K562 (cell line): ENCODE results near the gene KCNJ10. TPM values are rescaled to one million over a fixed set of nuclear protein-coding genes. Genes with fewer than 3 reads are reported as not detected.

ENCODE experiments used
- ATAC-seq: fragments of 200-7000 bp; cut with Tn5 transposase; 3 replicates; pipeline ENCODE4 v1.9.1; 2020; ENCODE audit warnings: moderate library complexity
- BruUV-seq: library from RNA; stranded (reverse); fragments of 400-500 nt; replicated peaks from 2 replicates; lab custom pipeline; 2021; lab: Mats Ljungman, UMichigan
- CTCF ChIA-PET: fragments of 300-600 bp; formaldehyde crosslinking; extraction: SDS; loops from one replicate; lab custom pipeline; 2021; ENCODE audit warnings: low intra/inter-chr PET ratio; lab: Yijun Ruan, JAX
- POLR2A ChIA-PET: fragments of 300-600, 350-650 bp; sonication (Branson Sonifier 250); formaldehyde crosslinking; extraction: SDS; loops from one replicate; lab custom pipeline; 2021; ENCODE audit warnings: antibody characterized with exemption, inconsistent platforms; lab: Yijun Ruan, JAX
- DNase-seq, 4 experiments: peaks; one replicate each; pipeline versions ENCODE4 v3.0.0 to v3.0.0-alpha.2; 2011 to 2018; ENCODE audit warnings: low spot score in 3 of 4, mixed read lengths in 3 of 4; ENCODE audit errors: extremely low read depth in 1 of 4
- FAIRE-seq: peaks from 2 replicates; lab custom pipeline; 2011; peaks lifted over from hg19 to GRCh38; lab: Jason Lieb, UNC
- H2AFZ ChIP-seq: 2 replicates; pipeline ENCODE4 v1.6.0; 2011; ENCODE audit warnings: low read depth, low read length, control low read depth, inconsistent platforms
- H3K27ac ChIP-seq: fragments of 200-600 bp; 3 replicates; pipeline ENCODE4 v1.8.0; 2011; ENCODE audit warnings: low read depth, mild to moderate bottlenecking, control low read depth, inconsistent platforms, low read length, moderate library complexity, mixed read lengths; ENCODE audit errors: extremely low read depth
- H3K27me3 ChIP-seq, 2 experiments: fragments of 300-600 bp in 1 of 2; 2 replicates in 1 of 2; 3 replicates in 1 of 2; pipeline versions ENCODE4 v1.6.0 to v1.8.0; 2011; ENCODE audit warnings: inconsistent platforms in 2 of 2, low read length in 2 of 2, mild to moderate bottlenecking in 1 of 2, mixed read lengths in 1 of 2, moderate library complexity in 1 of 2; ENCODE audit not compliant: control insufficient read depth in 2 of 2, insufficient read depth in 2 of 2
- H3K36me3 ChIP-seq: fragments of 300-600 bp; 3 replicates; pipeline ENCODE4 v1.8.0; 2011; ENCODE audit warnings: mild to moderate bottlenecking, low read length, inconsistent platforms; ENCODE audit not compliant: control insufficient read depth, insufficient read depth
- H3K4me1 ChIP-seq, 2 experiments: fragments of 200-600 bp in 1 of 2; replicated peaks in 1 of 2; 2 replicates in 1 of 2; 3 replicates in 1 of 2; pipeline versions ENCODE4 v1.5.1 to v1.8.0; 2011; ENCODE audit warnings: inconsistent platforms in 2 of 2, low read length in 2 of 2, mild to moderate bottlenecking in 1 of 2, mixed read lengths in 1 of 2, moderate library complexity in 1 of 2; ENCODE audit not compliant: control insufficient read depth in 2 of 2, insufficient read depth in 2 of 2
- H3K4me2 ChIP-seq: 2 replicates; pipeline ENCODE4 v1.6.1; 2011; ENCODE audit warnings: low read length, control low read depth, inconsistent platforms, mixed read lengths; ENCODE audit not compliant: insufficient read depth
- H3K4me3 ChIP-seq: fragments of 200-600 bp; sonication (generic), shearing (Covaris generic); 2 replicates; pipeline ENCODE4 v1.5.1; 2016; ENCODE audit warnings: control low read depth, inconsistent platforms
- H3K79me2 ChIP-seq: fragments of 200-600 bp; 3 replicates; pipeline ENCODE4 v1.8.0; 2011; ENCODE audit warnings: low read length, inconsistent platforms; ENCODE audit not compliant: control insufficient read depth, insufficient read depth
- H3K9ac ChIP-seq, 2 experiments: 2 replicates each; pipeline versions ENCODE4 v1.6.0 to v1.6.1; 2011; ENCODE audit warnings: low read depth in 2 of 2, low read length in 2 of 2, control low read depth in 1 of 2, inconsistent platforms in 1 of 2, mild to moderate bottlenecking in 1 of 2, mixed read lengths in 1 of 2; ENCODE audit not compliant: insufficient read depth in 1 of 2
- H3K9me1 ChIP-seq: one replicate; pipeline ENCODE4 v1.6.0; 2011; ENCODE audit warnings: inconsistent platforms, mild to moderate bottlenecking, low read length, moderate library complexity; ENCODE audit not compliant: control insufficient read depth, insufficient read depth
- H3K9me3 ChIP-seq: replicated peaks from 2 replicates; pipeline ENCODE4 v1.5.1; 2011; ENCODE audit warnings: low read depth, low read length, inconsistent platforms; ENCODE audit not compliant: control insufficient read depth, insufficient read depth
- H4K20me1 ChIP-seq: replicated peaks from 2 replicates; pipeline ENCODE4 v1.6.1; 2011; ENCODE audit warnings: low read length, inconsistent platforms, mixed read lengths; ENCODE audit not compliant: control insufficient read depth, insufficient read depth
- MAFG ChIP-seq: fragments of 450-650 bp; conservative IDR thresholded peaks from 2 replicates; pipeline ENCODE4 v1.6.1; 2016; ENCODE audit warnings: missing genetic modification characterization, missing compliant biosample characterization
- POLR2B ChIP-seq: fragments of 450-650 bp; IDR thresholded peaks from 2 replicates; pipeline ENCODE4 v1.6.1; 2018; ENCODE audit warnings: low read depth; ENCODE audit not compliant: partially characterized antibody
- SMARCC2 ChIP-seq: fragments of 450-650 bp; IDR thresholded peaks from 2 replicates; pipeline ENCODE4 v1.6.1; 2017; ENCODE audit warnings: antibody characterized with exemption, moderate library complexity, mild to moderate bottlenecking, low read depth
- YY1 ChIP-seq, 3 experiments: IDR thresholded peaks; 2 replicates each; pipeline ENCODE4 v1.6.1; 2011; ENCODE audit warnings: low read length in 2 of 3, mild to moderate bottlenecking in 2 of 3, moderate library complexity in 2 of 3, borderline replicate concordance in 1 of 3, control low read depth in 1 of 3, low read depth in 1 of 3; ENCODE audit not compliant: insufficient read depth in 3 of 3, insufficient replicate concordance in 2 of 3, control insufficient read depth in 1 of 3, insufficient read length in 1 of 3; ENCODE audit errors: extremely low read depth in 1 of 3
- WGBS: fragments of 100-300 bp; shearing (Covaris generic); methylation state at CpG from one replicate; pipeline ENCODE4 v1.1.6; 2016; ENCODE audit warnings: low coverage, mixed read lengths; ENCODE audit not compliant: insufficient coverage; ENCODE audit errors: missing lambda C conversion rate; 5-methylcytosine and 5-hydroxymethylcytosine counted together
- in situ Hi-C: fragments of 300-500 bp; cut with MboI; formaldehyde crosslinking; loops from 4 replicates; pipeline ENCODE4 v1.15.0; 2018; ENCODE audit warnings: inconsistent platforms, mixed read lengths
- intact Hi-C: fragments of 100-400 bp; cut with micrococcal nuclease; formaldehyde crosslinking; loops from 2 replicates; pipeline ENCODE4 v1.14.2; 2022
- polyA plus RNA-seq, 8 experiments: library from polyadenylated mRNA; depleted of rRNA in 4 of 8; stranded (reverse) in 5 of 8; unstranded in 3 of 8; fragments of >200 nt; fragmentation: Nextera tagmentation in 2 of 8; fragmentation: Illumina TruSeq in 1 of 8; extraction: Ambion mirVana in 2 of 8; extraction: Trizol in 1 of 8; gene quantifications; 2 replicates each; pipeline versions ENCODE4 v1.2.1 to v1.2.3, GENCODE V29; 2011 to 2014; ENCODE audit warnings: inconsistent platforms in 1 of 8, missing spikeins in 1 of 8
- total RNA-seq, 7 experiments: library from RNA; depleted of rRNA in 6 of 7; stranded (reverse); fragments of >200 nt in 6 of 7; fragmentation: Illumina TruSeq in 2 of 7; extraction: Trizol in 2 of 7; gene quantifications; 2 replicates each; pipeline versions ENCODE4 v1.2.1 to v1.2.3, GENCODE V29; 2011 to 2021; ENCODE audit warnings: low replicate concordance in 1 of 7
- TF ChIP-seq, protein P1 (sequence below): sonication (generic); formaldehyde crosslinking; IDR thresholded peaks from 2 replicates; pipeline ENCODE4 v1.8.0; 2022; ENCODE audit warnings: mild to moderate bottlenecking, missing genetic modification reagents

The KCNJ10 gene
- total and polyA plus RNA-seq, 9 of the 15 experiments (the other 6 are each of a cell fraction or from before 2014, with no cell fraction given), result 0.06 to 0.11 TPM; not detected in 7

DNA sequence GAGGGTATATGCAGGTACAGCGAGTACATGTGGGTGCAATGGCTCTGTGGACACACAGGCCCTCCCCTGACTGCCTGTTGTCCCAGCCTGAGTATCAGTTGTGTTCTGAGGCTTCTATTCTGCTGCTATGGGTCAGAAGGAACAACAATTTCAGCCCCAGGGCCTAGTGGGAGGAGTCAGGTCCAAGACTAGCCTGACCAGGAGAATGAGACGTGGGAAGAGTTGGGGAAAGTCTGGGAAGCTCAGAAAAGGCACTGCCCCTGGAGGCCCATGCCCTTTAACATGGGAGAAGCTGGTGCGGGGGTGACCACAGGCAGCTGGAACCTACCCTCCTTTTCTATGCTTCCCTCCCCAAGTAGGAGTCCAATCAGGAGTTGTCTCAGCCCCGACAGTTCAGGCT is 20.8 kb upstream of the KCNJ10 start:
- CTCF ChIA-PET, result no interaction called here
- H2AFZ ChIP-seq, result no peak overlapping the region

DNA sequence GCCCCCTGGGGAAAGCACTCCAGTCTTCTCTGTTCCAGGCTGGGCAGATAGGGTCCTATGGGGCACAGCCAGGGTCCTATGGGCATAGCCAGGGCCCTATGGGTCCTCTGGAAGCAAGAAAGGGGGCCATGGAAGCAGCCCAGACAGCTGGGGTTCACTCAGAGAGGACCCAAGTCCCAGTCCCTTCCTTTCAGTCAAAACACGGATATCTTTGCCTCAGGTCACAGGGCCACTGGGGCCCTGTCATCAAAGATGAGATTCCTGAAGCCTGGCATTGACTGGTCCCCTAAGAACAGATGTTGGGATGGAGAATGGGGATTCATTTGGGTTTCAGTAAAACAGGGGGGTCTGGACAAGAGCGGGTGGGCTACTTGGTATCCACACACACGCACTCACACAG is 19.9 kb upstream of the KCNJ10 start:
- H3K79me2 ChIP-seq, result no peaks in the 10 kb centered on the region
- 9% methylated on average over 3 of the region's 3 CpGs for WGBS
- no TSS peak for BruUV-seq
- no peaks in the 10 kb centered on the region for H3K9me3 ChIP-seq
- H3K4me3 ChIP-seq, result no peak overlapping the region
- FAIRE-seq (no peak), DNase-seq (no peak), ATAC-seq (no peak)
- H3K4me2 ChIP-seq, result no peak overlapping the region
- no peak overlapping the region for H2AFZ ChIP-seq
- intact Hi-C loops, result no loop called here
- ChIA-PET POLR2A (interaction anchor here (0.6 kb wide), 1 partner anchor 729 kb away, joined by 3 read pairs; no protein-coding TSS in a partner anchor), CTCF (no interaction called here)
- H4K20me1 ChIP-seq, result peaks cover 7% of the 10 kb centered on the region; the same call in 1 of the 2 replicates
- H3K27me3 ChIP-seq, result no peaks in the 10 kb centered on the region
- no peak overlapping the region for H3K9ac ChIP-seq
- no peaks in the 10 kb centered on the region for H3K36me3 ChIP-seq
- H3K9me1 ChIP-seq, result no peaks in the 10 kb centered on the region
- TF ChIP-seq, protein P1, sequence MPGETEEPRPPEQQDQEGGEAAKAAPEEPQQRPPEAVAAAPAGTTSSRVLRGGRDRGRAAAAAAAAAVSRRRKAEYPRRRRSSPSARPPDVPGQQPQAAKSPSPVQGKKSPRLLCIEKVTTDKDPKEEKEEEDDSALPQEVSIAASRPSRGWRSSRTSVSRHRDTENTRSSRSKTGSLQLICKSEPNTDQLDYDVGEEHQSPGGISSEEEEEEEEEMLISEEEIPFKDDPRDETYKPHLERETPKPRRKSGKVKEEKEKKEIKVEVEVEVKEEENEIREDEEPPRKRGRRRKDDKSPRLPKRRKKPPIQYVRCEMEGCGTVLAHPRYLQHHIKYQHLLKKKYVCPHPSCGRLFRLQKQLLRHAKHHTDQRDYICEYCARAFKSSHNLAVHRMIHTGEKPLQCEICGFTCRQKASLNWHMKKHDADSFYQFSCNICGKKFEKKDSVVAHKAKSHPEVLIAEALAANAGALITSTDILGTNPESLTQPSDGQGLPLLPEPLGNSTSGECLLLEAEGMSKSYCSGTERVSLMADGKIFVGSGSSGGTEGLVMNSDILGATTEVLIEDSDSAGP (CRISPR knock-in tag), result no peak
- in situ Hi-C loops, result no loop called here
- no peak overlapping the region for H3K27ac ChIP-seq
- H3K4me1 ChIP-seq, result peaks cover 0 to 22% of the 10 kb centered on the region in 2 experiments; a peak in 1 of 5 replicates

More for the DNA sequence above, 20.8 kb upstream of the KCNJ10 start:
- Histone ChIP-seq H3K4me3 (no peak overlapping the region), H3K79me2 (no peaks in the 10 kb centered on the region), H4K20me1 (peaks cover 5% of the 10 kb centered on the region; the same call in 1 of the 2 replicates), H3K9me1 (no peaks in the 10 kb centered on the region), H3K36me3 (no peaks in the 10 kb centered on the region), H3K9ac (no peak overlapping the region), H3K27ac (no peak overlapping the region), H3K9me3 (no peaks in the 10 kb centered on the region), H3K4me1 (peaks cover 0 to 24% of the 10 kb centered on the region in 2 experiments; a peak in 1 of 5 replicates), H3K4me2 (no peak overlapping the region), H3K27me3 (no peaks in the 10 kb centered on the region)
- ATAC-seq (no peak), FAIRE-seq (no peak), DNase-seq (no peak)
- in situ Hi-C loops (no loop called here), intact Hi-C loops (no loop called here)
- WGBS, result 43% methylated on average over 4 of the region's 4 CpGs
- no peak for TF ChIP-seq YY1 (IDR thresholded peaks at IDR 0.05; ENCODE audit: borderline replicate concordance in 1 of 3, control insufficient read depth in 1 of 3, extremely low read depth in 1 of 3, insufficient read depth in 3 of 3, insufficient read length in 1 of 3, insufficient replicate concordance in 2 of 3, low read depth in 1 of 3, low read length in 2 of 3)
- TF ChIP-seq MAFG (tag), result no peak
- no peak for TF ChIP-seq SMARCC2
- no peak for TF ChIP-seq POLR2B
- BruUV-seq, result no TSS peak
- POLR2A ChIA-PET, result no interaction called here
